Upper lobe of left lung (tissue), 4 donors: ENCODE results near the gene SKIC2.
"Not testable (repeated sequence)": the region's sequence is repeated elsewhere in the genome, so short reads cannot be mapped to it uniquely, and the experiment has no call there.

Experiments used
- EP300 ChIP-seq, 4 donors: sonication (generic); formaldehyde crosslinking; IDR thresholded peaks; one replicate each; pipeline ENCODE4 v1.5.1; 2017; ENCODE audit warnings: antibody characterized with exemption in 4 of 4, control low read depth in 2 of 4
- POLR2A ChIP-seq, 4 donors: fragments of 450-650 bp; IDR thresholded peaks; one replicate each; pipeline ENCODE4 v1.5.1; 2016 to 2017; ENCODE audit warnings: antibody characterized with exemption in 4 of 4, mild to moderate bottlenecking in 2 of 4
- POLR2AphosphoS5 ChIP-seq, 2 donors: sonication (generic); formaldehyde crosslinking; IDR thresholded peaks; one replicate each; pipeline ENCODE4 v1.5.1; 2017; ENCODE audit warnings: antibody characterized with exemption in 2 of 2
- TF ChIP-seq, protein P1 (sequence below), 6 experiments: fragments of 450-650 bp in 4 of 6; fragments of 200-600 bp in 2 of 6; sonication (generic) in 2 of 6; IDR thresholded peaks; one replicate each; pipeline ENCODE4 v1.5.1; 2016 to 2019; ENCODE audit warnings: antibody characterized with exemption in 6 of 6

DNA sequence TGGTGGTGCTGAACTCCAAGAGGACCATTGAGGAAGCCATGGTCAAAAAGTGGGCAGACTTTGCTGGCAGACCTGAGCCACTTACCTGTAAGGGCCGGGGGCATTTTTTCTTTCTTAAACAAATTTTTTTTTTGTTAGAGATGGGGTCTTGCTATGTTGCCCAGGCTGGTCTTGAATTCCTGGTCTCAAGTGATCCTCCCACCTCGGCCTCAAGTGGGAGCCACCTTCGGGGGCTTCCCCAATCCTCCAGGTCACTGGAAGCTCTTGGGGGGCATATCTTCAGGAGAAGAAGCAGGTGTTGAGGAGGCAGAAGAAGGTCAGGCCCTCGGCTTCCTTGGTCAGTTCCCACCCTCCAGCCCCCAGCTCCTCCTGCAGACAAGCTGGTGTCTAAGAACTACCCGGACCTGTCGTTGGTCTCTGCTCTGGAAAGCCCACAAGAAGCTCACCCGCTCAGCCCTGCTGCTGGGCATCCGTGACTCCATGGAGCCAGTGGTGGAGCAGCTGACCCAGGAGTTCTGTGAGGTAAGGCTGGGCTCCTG is 47.1 kb downstream of the SKIC2 start:
- not testable (repeated sequence) for TF ChIP-seq POLR2A, POLR2AphosphoS5, EP300 (IDR thresholded peaks at IDR 0.05)
- TF ChIP-seq, protein P1, sequence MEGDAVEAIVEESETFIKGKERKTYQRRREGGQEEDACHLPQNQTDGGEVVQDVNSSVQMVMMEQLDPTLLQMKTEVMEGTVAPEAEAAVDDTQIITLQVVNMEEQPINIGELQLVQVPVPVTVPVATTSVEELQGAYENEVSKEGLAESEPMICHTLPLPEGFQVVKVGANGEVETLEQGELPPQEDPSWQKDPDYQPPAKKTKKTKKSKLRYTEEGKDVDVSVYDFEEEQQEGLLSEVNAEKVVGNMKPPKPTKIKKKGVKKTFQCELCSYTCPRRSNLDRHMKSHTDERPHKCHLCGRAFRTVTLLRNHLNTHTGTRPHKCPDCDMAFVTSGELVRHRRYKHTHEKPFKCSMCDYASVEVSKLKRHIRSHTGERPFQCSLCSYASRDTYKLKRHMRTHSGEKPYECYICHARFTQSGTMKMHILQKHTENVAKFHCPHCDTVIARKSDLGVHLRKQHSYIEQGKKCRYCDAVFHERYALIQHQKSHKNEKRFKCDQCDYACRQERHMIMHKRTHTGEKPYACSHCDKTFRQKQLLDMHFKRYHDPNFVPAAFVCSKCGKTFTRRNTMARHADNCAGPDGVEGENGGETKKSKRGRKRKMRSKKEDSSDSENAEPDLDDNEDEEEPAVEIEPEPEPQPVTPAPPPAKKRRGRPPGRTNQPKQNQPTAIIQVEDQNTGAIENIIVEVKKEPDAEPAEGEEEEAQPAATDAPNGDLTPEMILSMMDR (IDR thresholded peaks at IDR 0.05) = not testable (repeated sequence)
